ENCODE measurements around the gene TVP23C. TPM values are rescaled to one million over a fixed set of nuclear protein-coding genes. Genes with fewer than 3 reads are reported as not detected.

TVP23C gene
- total and polyA plus RNA-seq, 2 of the 8 experiments (the other 6 are each of a cell fraction or from before 2014, with no cell fraction given): 2.9 to 9.6 TPM

- DNase-seq (ENCODE audit: low read depth in 1 of 2, low spot score in 2 of 2) (no peak), FAIRE-seq (no peak)
- Histone ChIP-seq H3K14ac (ENCODE audit: insufficient read length) (no peak overlapping the region), H2BK120ac (replicated peaks; ENCODE audit: low read depth, low read length) (no peak overlapping the region), H3K18ac (ENCODE audit: extremely low read depth, low read length) (no peak overlapping the region), H3K79me1 (ENCODE audit: low read depth, low read length) (no peaks in the 10 kb centered on the region), H3K9me3 (ENCODE audit: insufficient read depth in 2 of 2, low read depth in 1 of 2, low read length in 1 of 2) (no peaks in the 10 kb centered on the region), H4K8ac (ENCODE audit: extremely low read depth, insufficient read depth, low read length) (no peak overlapping the region), H3K9ac (replicated peaks in 1 of 4; ENCODE audit: extremely low read depth in 1 of 4, low read depth in 3 of 4, low read length in 3 of 4) (no peak overlapping the region), H3K27ac (ENCODE audit: low read depth, low read length) (no peak overlapping the region), H4K5ac (ENCODE audit: insufficient read length, low read depth, low read length) (no peak overlapping the region), H3K4me1 (replicated peaks in 1 of 4; ENCODE audit: control insufficient read depth in 3 of 4, insufficient read depth in 4 of 4, low read length in 3 of 4) (peaks cover 0 to 6% (median 3%) of the 10 kb centered on the region in 4 experiments; a peak in 3 of 7 replicates), H3K23ac (ENCODE audit: insufficient read length) (no peak overlapping the region), H3K36me3 (ENCODE audit: control insufficient read depth in 2 of 4, insufficient read depth in 4 of 4, low read length in 3 of 4) (0 out of 8 replicates have a peak, but pooled peaks cover 0 to 2% (median 0%) of the 10 kb centered on the region in 4 experiments), H2BK15ac (ENCODE audit: low read length) (no peak overlapping the region), H4K20me1 (replicated peaks in 1 of 2; ENCODE audit: control insufficient read depth in 1 of 2, insufficient read depth in 2 of 2, low read length in 2 of 2) (no peaks in the 10 kb centered on the region), H2BK20ac (ENCODE audit: low read length) (no peak overlapping the region), H3K27me3 (replicated peaks in 1 of 4; ENCODE audit: control insufficient read depth in 3 of 4, extremely low read depth in 1 of 4, insufficient read depth in 3 of 4, low read length in 3 of 4) (no peaks in the 10 kb centered on the region), H3K4ac (replicated peaks; ENCODE audit: insufficient read length, low read depth, low read length) (no peak overlapping the region), H2BK12ac (ENCODE audit: low read depth, low read length) (no peak overlapping the region), H2AK5ac (ENCODE audit: low read depth, low read length) (no peak overlapping the region), H3K4me2 (ENCODE audit: insufficient read depth in 1 of 2, low read depth in 2 of 2, low read length in 2 of 2) (no peak overlapping the region), H3K23me2 (ENCODE audit: low read depth, low read length) (no peaks in the 10 kb centered on the region), H2BK5ac (ENCODE audit: low read depth, low read length) (no peak overlapping the region), H3K56ac (replicated peaks; ENCODE audit: insufficient read length, low read depth, low read length) (no peak overlapping the region), H4K91ac (replicated peaks; ENCODE audit: insufficient read length, low read length) (no peak overlapping the region), H3K79me2 (ENCODE audit: control insufficient read depth in 1 of 2, insufficient read depth in 2 of 2, low read length in 2 of 2) (no peaks in the 10 kb centered on the region), H3K4me3 (ENCODE audit: extremely low read depth in 1 of 4, insufficient read depth in 2 of 4, low read depth in 3 of 4, low read length in 4 of 4) (no peak overlapping the region), H2AFZ (ENCODE audit: low read length) (no peak overlapping the region)
- CTCF ChIA-PET (ENCODE audit: partially characterized antibody): interaction anchor here (1.1 to 3.4 kb wide), 3 partner anchors 239 to 250 kb away, joined by 3 to 14 read pairs (median 6); no protein-coding TSS in a partner anchor
- POLR2A ChIA-PET (ENCODE audit: partially characterized antibody): interaction anchor here (0.6 kb wide), 1 partner anchor 61 kb away, joined by 3 read pairs; no protein-coding TSS in a partner anchor
- WGBS, 2 experiments (ENCODE audit: extremely low coverage in 1 of 2, insufficient coverage in 1 of 2, insufficient read length in 1 of 2, insufficient replicate concordance in 2 of 2, low coverage in 1 of 2, low lambda C conversion rate in 2 of 2, missing lambda C conversion rate in 1 of 2): 93% methylated on average over 7 of the region's 7 CpGs; no CpG with 5 or more reads in 1 of the 2 experiments
- TF ChIP-seq SUZ12 (IDR thresholded peaks at IDR 0.05; ENCODE audit: low read length) (no peak), EGR1 (IDR thresholded peaks at IDR 0.05; ENCODE audit: borderline replicate concordance, low read depth, low read length) (no peak), TBP (IDR thresholded peaks at IDR 0.05; ENCODE audit: low read depth, low read length) (no peak), EZH2 (IDR thresholded peaks at IDR 0.05; ENCODE audit: low read depth, low read length, severe bottlenecking) (no peak), RXRA (IDR thresholded peaks at IDR 0.05; ENCODE audit: insufficient read depth, low read depth, low read length) (no peak), NANOG (IDR thresholded peaks at IDR 0.05; ENCODE audit: insufficient read depth, low read depth, low read length, poor library complexity, severe bottlenecking) (no peak), SIRT6 (IDR thresholded peaks at IDR 0.05; ENCODE audit: low read length) (no peak), BACH1 (IDR thresholded peaks at IDR 0.05; ENCODE audit: low read length) (no peak), ATF3 (IDR thresholded peaks at IDR 0.05; ENCODE audit: insufficient read depth, low read depth, low read length) (no peak)
Measured at GRCh38 chr17:15496735-15497670, 66.3 kb downstream of the TVP23C start.
